Astrocyte of the cerebellum (primary cell): ENCODE data around the gene REXO1.

Experiments
- DNase-seq: peaks from one replicate; pipeline ENCODE4 v3.0.0-alpha.2; 2011; ENCODE audit warnings: low read depth
- H3K4me3 ChIP-seq: 2 replicates; pipeline ENCODE4 v1.5.1; 2011; ENCODE audit warnings: mild to moderate bottlenecking, low read depth, low read length, moderate library complexity
- in situ Hi-C: cut with HindIII; loops from 2 replicates; pipeline ENCODE4 v1.10.0; 2017; ENCODE audit warnings: low sequenced_read_pairs
- TF ChIP-seq, protein P1 (sequence below): IDR thresholded peaks from 2 replicates; pipeline ENCODE4 v1.5.1; 2012; ENCODE audit warnings: low read length, low read depth, moderate library complexity, mild to moderate bottlenecking; ENCODE audit errors: missing control alignments

Gene REXO1

GRCh38 chr19:1819341-1820255, 28.7 kb downstream of the REXO1 start:
- in situ Hi-C loops = no loop called here
- DNase-seq = no peak
- TF ChIP-seq, protein P1, sequence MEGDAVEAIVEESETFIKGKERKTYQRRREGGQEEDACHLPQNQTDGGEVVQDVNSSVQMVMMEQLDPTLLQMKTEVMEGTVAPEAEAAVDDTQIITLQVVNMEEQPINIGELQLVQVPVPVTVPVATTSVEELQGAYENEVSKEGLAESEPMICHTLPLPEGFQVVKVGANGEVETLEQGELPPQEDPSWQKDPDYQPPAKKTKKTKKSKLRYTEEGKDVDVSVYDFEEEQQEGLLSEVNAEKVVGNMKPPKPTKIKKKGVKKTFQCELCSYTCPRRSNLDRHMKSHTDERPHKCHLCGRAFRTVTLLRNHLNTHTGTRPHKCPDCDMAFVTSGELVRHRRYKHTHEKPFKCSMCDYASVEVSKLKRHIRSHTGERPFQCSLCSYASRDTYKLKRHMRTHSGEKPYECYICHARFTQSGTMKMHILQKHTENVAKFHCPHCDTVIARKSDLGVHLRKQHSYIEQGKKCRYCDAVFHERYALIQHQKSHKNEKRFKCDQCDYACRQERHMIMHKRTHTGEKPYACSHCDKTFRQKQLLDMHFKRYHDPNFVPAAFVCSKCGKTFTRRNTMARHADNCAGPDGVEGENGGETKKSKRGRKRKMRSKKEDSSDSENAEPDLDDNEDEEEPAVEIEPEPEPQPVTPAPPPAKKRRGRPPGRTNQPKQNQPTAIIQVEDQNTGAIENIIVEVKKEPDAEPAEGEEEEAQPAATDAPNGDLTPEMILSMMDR = no peak
- no peak overlapping the region for H3K4me3 ChIP-seq

GRCh38 chr19:1818549-1819195, 29.6 kb downstream of the REXO1 start:
- in situ Hi-C loops = no loop called here
- no peak overlapping the region for H3K4me3 ChIP-seq
- DNase-seq = no peak
- TF ChIP-seq, protein P1 = no peak

- in situ Hi-C loops = no loop called here
- no peak for DNase-seq
- TF ChIP-seq, protein P1 = no peak
- no peak overlapping the region for H3K4me3 ChIP-seq
Observed at GRCh38 chr19:1817553-1818179, 30.6 kb downstream of the REXO1 start.

- DNase-seq = no peak
- TF ChIP-seq, protein P1 = no peak
- in situ Hi-C loops = no loop called here
- no peak overlapping the region for H3K4me3 ChIP-seq
Observed at GRCh38 chr19:1816530-1817298, 31.6 kb downstream of the REXO1 start.

DNA sequence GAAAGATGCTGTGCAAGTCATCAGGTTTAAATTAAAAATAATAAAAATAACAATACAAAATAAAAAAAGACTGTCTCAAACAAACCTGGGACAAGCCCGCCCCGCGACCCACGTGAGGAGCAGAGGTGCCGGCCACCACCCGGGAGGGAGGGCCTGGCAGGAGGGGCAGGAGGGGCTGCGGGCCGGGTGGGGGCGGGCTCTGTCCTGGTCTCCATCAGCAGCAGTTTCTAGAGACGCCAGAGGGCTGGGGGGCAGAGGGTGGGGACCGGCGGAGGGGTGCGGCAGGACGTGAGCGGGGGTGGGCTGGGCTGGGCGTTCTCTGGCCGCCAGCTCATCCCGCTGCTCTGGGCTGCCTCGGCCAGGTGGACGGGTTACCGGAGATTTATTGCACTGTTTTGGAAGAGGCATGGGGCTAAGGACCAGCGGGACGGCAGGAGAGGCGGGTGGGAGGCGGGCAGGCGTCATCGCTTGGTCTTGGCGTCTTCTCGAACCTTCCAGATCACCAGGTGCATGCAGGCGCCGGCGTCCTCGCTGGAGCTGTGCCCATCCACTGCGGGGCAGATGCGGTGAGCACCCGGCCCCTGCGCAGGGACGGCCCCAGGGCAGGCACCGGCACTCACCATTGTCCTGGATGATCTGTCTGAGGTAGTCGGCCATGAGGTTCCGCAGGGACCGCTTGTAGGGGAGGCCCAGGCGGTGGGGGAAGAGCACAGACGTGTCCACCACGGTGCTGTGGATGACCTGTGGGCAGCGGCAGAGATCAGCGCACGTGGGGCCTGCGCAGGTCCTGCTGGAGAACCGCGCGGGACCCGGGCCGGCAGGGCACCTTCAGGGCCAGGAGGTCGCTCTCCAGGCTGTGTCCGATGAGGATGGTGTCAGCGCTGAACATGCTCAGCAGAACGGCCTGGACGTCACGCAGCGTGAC, 32.4 kb downstream of the REXO1 start:
- no peak for DNase-seq
- in situ Hi-C loops = no loop called here
- H3K4me3 ChIP-seq = no peak overlapping the region
- TF ChIP-seq, protein P1 = no peak
